ENCODE measurements around the gene ASB14.

Gene ASB14

DNA sequence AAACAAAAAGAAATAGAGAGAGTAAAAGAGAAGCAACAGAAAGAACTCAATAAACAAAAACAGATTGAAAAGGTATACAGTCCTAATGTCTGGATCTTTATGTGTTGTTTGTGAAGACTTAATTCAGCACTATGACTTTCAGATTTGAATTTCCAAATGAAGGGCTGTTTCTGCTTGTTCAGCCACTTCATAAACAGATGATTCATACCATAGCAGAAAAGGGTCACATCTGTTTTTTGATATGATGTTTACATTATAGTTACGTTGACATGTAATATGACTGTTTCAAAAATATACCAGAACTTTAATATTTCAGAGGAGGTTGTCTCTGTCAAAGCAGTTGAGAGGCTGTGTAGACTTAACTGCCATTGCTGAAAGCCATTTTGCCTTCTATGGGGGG, 24.1 kb downstream of the ASB14 start:
- Histone ChIP-seq H4K20me1 (ENCODE audit: low read depth, low read length) (no peaks in the 10 kb centered on the region), H3K79me2 (ENCODE audit: insufficient read depth, low read length) (no peaks in the 10 kb centered on the region), H3K9me3 (ENCODE audit: insufficient read depth, low read length) (no peaks in the 10 kb centered on the region), H3K4me2 (ENCODE audit: low read depth, low read length, poor library complexity, severe bottlenecking) (no peak overlapping the region), H3K9me2 (replicated peaks; ENCODE audit: insufficient read depth, low read length) (no peaks in the 10 kb centered on the region), H3K27me3 (ENCODE audit: low read length) (no peaks in the 10 kb centered on the region), H3K36me3 (ENCODE audit: low read length) (peaks cover 39% of the 10 kb centered on the region), H3K9ac (ENCODE audit: low read length) (no peak overlapping the region), H2AFZ (ENCODE audit: low read depth, low read length, severe bottlenecking) (no peak overlapping the region), H3K27ac (ENCODE audit: low read depth, low read length) (no peak overlapping the region), H3F3A (ENCODE audit: insufficient read depth) (no peaks in the 10 kb centered on the region), H3K4me3 (ENCODE audit: insufficient read depth, low read length, poor library complexity, severe bottlenecking) (no peak overlapping the region)
- TF ChIP-seq CTCF (IDR thresholded peaks at IDR 0.05; ENCODE audit: insufficient read depth, low read length, poor library complexity, severe bottlenecking) (no peak), EZH2phosphoT487 (conservative IDR thresholded peaks at IDR 0.05; ENCODE audit: low read length) (no peak)

DNA sequence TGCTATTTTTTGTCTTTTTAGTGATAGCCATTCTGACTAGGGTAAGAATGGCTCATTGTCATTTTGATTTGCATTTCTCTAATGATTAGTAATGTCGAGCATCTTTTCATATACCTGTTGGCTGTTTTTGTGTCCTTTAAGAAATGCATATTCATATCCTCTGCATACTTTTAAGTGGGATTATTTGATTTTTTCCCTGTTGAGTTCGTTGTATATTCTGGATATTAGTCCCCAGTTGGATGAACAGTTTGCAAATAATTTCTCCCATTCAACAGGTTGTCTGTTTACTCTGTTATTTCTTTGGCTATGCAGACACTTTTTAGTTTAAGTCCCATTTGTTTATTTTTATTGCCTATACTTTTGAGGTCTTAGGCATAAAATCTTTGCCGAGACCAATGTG, 30.6 kb downstream of the ASB14 start:
- no peaks in the 10 kb centered on the region for H3K27me3 ChIP-seq (ENCODE audit: low read length)
- no peak overlapping the region for H3K4me2 ChIP-seq (ENCODE audit: low read depth, low read length, poor library complexity, severe bottlenecking)
- H3K9ac ChIP-seq (ENCODE audit: low read length), result no peak overlapping the region
- peaks cover 55% of the 10 kb centered on the region for H3K36me3 ChIP-seq (ENCODE audit: low read length)
- H3K9me2 ChIP-seq (replicated peaks; ENCODE audit: insufficient read depth, low read length), result no peaks in the 10 kb centered on the region
- no peaks in the 10 kb centered on the region for H3K79me2 ChIP-seq (ENCODE audit: insufficient read depth, low read length)
- H2AFZ ChIP-seq (ENCODE audit: low read depth, low read length, severe bottlenecking), result no peak overlapping the region
- no peak overlapping the region for H3K4me3 ChIP-seq (ENCODE audit: insufficient read depth, low read length, poor library complexity, severe bottlenecking)
- H3K9me3 ChIP-seq (ENCODE audit: insufficient read depth, low read length), result no peaks in the 10 kb centered on the region
- no peaks in the 10 kb centered on the region for H3F3A ChIP-seq (ENCODE audit: insufficient read depth)
- H3K27ac ChIP-seq (ENCODE audit: low read depth, low read length), result no peak overlapping the region
- TF ChIP-seq EZH2phosphoT487 (conservative IDR thresholded peaks at IDR 0.05; ENCODE audit: low read length), result no peak
- TF ChIP-seq CTCF (IDR thresholded peaks at IDR 0.05; ENCODE audit: insufficient read depth, low read length, poor library complexity, severe bottlenecking), result no peak
- H4K20me1 ChIP-seq (ENCODE audit: low read depth, low read length), result no peaks in the 10 kb centered on the region

DNA sequence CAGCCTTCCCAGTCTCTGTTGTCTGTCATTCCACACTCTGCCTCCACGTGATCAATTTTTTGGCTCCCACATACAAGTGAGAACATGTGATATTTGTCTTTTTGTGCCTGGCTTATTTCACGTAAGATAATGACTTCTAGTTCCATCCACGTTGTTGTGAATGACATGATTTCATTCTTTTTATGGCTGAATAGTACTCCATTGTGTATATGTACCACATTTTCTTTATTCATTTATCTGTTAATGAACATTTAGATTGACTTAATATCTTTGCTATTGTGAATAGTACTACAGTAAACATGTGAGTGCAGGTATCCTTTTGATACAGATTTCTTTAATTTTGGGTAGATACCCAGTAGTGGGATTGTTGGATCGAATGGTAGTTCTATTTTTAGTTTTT, 31.4 kb downstream of the ASB14 start:
- no peak overlapping the region for H3K4me2 ChIP-seq (ENCODE audit: low read depth, low read length, poor library complexity, severe bottlenecking)
- H3K36me3 ChIP-seq (ENCODE audit: low read length), result peaks cover 57% of the 10 kb centered on the region
- 0 out of 2 replicates have a peak, but pooled peaks cover 3% of the 10 kb centered on the region for H3F3A ChIP-seq (ENCODE audit: insufficient read depth)

More for the DNA sequence above, 31.4 kb downstream of the ASB14 start:
- no peak overlapping the region for H3K9ac ChIP-seq (ENCODE audit: low read length)
- H3K27me3 ChIP-seq (ENCODE audit: low read length), result no peaks in the 10 kb centered on the region
- no peaks in the 10 kb centered on the region for H3K9me2 ChIP-seq (replicated peaks; ENCODE audit: insufficient read depth, low read length)
- H3K4me3 ChIP-seq (ENCODE audit: insufficient read depth, low read length, poor library complexity, severe bottlenecking), result no peak overlapping the region
- H2AFZ ChIP-seq (ENCODE audit: low read depth, low read length, severe bottlenecking), result no peak overlapping the region
- no peaks in the 10 kb centered on the region for H3K79me2 ChIP-seq (ENCODE audit: insufficient read depth, low read length)
- no peaks in the 10 kb centered on the region for H3K9me3 ChIP-seq (ENCODE audit: insufficient read depth, low read length)
- TF ChIP-seq EZH2phosphoT487 (conservative IDR thresholded peaks at IDR 0.05; ENCODE audit: low read length), result no peak
- no peak for TF ChIP-seq CTCF (IDR thresholded peaks at IDR 0.05; ENCODE audit: insufficient read depth, low read length, poor library complexity, severe bottlenecking)
- H3K27ac ChIP-seq (ENCODE audit: low read depth, low read length), result no peak overlapping the region
- H4K20me1 ChIP-seq (ENCODE audit: low read depth, low read length), result no peaks in the 10 kb centered on the region
